Left lobe of liver (tissue), 2 donors: ENCODE measurements around the gene TIE1. TPM values are rescaled to one million over a fixed set of nuclear protein-coding genes. Genes with fewer than 3 reads are reported as not detected.

Experiments
- ATAC-seq: fragments of 200-7000 bp; cut with Tn5 transposase; one replicate; pipeline ENCODE4 v1.9.1; 2020; ENCODE audit warnings: mild to moderate bottlenecking, moderate library complexity
- DNase-seq: peaks from one replicate; pipeline ENCODE4 v3.0.0-alpha.2; 2020; ENCODE audit warnings: low spot score
- total RNA-seq: library from RNA; stranded (reverse); gene quantifications from one replicate; pipeline ENCODE4 v1.2.1, GENCODE V29; 2021
- donor health status: DM: no; HTN: no; CAD: no; lungs with moderate emphysema.
- donor health status: DM: no; HTN: yes; CAD: no.

The TIE1 gene
- total RNA-seq, 1 donor from 2014 or later: 8.5 TPM

DNA sequence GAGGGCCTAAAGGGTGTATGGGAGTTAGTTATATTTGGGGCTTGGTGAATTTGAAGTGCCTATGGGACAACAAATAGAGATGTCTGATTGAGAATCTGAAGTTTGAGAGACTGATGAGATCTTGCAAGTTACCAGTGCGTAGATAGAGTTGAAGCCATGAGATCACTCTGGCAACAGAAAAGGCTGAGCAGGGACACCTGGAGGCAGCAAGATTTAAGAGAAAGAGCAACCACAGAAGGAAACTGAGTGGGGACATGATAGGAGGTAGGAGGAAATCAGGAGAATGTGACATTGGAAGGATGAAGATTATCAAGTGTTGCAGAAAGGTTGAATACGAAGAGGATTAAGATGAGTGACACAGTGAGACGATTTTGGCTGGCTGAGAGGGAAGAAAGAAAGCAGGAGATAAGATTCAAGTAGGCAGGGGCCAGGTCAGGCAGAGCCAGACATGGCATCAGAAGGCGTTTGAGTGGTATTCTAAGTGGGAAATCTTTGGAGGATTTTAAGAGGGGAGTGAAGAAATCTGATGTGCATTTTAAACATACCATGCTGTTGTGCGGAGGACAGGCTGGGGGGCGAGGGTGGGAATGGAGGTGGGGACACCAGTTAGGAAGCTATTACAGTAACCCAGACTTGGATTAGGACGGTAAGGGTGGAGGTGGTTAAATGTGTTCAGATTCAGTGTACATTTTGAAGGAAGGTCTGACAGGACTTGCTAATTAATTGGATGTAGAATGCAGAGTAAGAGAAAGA lies 33.8 kb downstream of the TIE1 start:
- ATAC-seq: peak; percentile 82
- DNase-seq: no peak

DNA sequence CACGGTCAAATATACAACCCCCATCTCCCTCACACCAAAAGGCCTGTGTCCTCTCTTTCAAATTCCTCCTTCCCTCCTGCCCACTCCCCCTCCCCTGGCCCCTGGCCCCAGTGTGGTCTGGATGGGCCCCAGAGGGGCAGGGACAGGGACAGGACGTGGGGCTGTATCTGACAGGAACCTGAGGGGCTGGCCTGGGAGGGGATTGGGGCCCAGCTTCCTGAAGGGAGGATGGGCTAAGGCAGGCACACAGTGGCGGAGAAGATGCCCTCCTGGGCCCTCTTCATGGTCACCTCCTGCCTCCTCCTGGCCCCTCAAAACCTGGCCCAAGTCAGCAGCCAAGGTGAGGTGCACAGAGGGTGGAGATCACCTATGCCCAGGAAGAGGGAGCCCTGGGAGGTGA lies 36.8 kb downstream of the TIE1 start, which contains the start of gene MPL:
TSS of gene MPL (plus strand) at position 231 of the 400 bp plus-strand sequence. CDS start at position 262, 31 bp downstream.
- no peak for ATAC-seq

DNA sequence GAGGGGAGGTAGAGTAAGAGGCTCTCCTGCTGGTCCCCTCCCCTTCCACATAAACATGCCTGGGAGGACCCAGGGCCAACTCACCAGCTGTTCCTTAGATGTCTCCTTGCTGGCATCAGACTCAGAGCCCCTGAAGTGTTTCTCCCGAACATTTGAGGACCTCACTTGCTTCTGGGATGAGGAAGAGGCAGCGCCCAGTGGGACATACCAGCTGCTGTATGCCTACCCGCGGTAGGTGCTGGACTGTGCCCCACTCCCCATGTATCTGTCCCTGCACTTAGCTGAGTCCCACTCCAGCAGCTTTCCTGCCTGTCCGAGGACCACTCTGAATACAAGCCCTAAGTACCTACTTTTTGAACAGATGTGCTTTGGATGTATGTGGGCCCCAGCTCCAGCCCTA lies 37.2 kb downstream of the TIE1 start:
- ATAC-seq (no peak), DNase-seq (no peak)

More for the DNA sequence above, 36.8 kb downstream of the TIE1 start, which contains the start of gene MPL:
- no peak for DNase-seq

DNA sequence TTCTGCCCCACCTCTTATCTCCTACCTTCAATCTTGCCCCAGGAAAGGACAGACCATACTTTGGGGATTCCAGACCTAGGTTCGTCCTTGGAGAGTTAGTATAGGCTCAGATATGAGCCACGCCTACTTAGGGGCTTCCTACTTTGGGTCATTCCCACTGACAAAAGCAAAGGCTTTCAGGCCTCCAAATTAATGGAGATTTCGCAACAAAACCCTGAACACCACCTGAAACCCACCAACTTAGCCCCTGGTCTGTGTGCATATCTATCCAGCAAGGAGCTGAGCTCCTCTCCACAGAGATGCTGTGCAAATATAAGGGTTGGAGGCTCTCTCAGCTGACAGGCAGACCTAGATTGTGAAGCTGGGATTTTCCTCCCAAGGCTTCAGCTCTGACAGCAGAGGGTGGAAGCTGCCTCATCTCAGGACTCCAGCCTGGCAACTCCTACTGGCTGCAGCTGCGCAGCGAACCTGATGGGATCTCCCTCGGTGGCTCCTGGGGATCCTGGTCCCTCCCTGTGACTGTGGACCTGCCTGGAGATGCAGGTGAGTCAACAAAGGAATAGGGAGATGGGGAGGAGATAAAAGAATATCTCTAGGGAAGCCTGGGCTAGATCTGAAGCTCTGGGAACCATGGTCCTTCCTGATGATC lies 38.9 kb downstream of the TIE1 start:
- DNase-seq (no peak), ATAC-seq (no peak)

DNA sequence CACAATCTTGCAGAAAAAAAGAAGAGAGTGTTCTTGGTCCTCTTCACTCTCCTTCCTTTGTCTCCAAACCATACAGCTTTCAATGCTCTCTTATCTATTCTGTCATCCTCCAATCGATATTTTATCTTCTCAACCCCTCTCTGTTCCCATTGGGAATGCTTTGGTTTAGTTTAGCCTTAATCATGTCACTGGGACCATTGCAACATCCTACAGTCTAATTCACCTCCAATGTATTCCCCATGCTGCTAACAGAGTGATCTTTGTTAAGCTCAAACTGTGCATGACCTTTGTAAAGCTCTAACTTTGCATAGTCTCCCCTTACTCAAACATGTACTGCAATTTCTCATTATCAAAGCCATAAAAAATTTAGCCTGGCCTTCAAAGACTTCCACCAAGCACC lies 39.8 kb downstream of the TIE1 start:
- DNase-seq: no peak
- ATAC-seq: no peak

DNA sequence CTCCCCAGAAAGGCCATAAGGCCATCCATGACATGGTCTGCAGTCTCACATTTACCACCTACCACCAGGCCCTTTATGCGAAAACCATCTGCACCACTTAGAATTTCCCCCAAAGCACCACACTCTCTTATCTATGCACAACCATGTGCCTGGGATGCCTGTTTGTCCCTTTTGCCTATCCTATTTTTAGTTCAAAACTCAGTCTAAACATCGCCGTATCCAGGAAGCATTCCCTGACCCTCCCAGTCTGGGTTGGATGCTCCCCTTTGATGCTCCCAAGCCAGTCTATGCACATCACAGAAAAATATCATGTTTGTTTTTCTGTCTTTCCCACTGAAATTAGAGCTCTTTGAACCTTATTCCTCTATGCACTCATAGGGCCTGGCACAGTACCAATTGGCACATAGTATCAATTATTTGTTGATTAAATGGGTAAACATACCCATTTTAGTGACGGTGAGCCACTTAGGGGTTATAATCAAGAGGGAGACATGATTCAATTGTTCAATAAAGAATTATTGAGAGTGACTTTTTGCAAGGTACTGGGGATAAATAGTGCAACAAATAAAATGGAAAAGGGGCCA lies 43.6 kb downstream of the TIE1 start:
- no peak for ATAC-seq
- no peak for DNase-seq

DNA sequence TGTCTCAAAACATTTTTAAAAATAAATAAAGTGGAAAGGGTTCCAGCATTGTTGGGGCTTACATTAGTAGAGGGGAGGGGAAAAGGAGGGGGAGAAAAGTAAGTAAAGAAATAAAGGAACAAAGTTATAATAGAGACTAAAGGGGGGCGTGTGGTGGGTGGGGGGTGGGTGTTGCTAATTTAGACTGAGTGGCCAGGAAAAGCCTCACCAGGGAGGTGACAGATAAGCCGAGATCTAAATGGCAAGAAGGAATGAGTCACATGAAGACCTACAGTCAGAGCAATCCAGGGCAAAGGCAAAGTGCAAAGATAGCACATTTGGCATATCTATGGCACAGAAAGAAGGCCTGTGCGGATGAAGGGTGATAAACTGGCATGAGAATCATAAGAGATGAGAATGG lies 44.3 kb downstream of the TIE1 start:
- DNase-seq: no peak
- no peak for ATAC-seq

DNA sequence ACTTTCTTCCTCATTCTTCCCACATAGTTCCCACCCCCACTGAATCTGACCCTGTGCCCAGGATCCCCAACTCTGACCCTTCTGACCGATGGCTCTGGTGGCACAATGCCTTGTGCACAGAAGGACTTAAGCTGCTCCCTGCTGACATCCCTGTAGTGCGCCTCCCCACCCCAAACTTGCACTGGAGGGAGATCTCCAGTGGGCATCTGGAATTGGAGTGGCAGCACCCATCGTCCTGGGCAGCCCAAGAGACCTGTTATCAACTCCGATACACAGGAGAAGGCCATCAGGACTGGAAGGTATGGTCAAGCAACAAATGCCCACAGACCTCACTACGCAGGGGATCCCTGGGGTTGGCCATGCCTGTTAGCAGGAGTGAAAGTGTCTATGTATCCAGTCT lies 45.9 kb downstream of the TIE1 start:
- ATAC-seq (no peak), DNase-seq (no peak)

DNA sequence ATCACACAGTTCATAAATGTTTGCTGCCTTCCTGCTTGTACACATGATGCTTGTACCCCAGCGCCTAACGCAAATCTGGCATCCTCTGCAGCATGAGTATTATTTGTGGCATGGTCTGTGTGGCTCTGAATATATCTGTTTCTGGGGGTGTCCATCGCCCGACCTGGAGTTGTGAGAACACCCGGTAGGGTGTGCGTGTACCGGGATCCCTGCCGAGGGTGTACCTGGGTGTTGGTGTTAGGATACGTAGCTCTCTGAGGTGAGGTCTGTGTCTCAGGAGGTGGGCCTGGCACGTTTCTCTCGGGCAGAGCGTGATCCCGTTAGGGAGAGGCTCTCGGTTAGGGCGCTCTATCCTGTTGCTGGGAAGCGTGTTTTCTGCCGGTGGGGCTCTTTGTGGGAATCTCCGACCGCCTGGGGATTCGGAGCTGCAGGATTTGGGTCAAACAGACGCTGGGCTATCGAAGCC lies 47.6 kb downstream of the TIE1 start:
- no peak for DNase-seq

DNA sequence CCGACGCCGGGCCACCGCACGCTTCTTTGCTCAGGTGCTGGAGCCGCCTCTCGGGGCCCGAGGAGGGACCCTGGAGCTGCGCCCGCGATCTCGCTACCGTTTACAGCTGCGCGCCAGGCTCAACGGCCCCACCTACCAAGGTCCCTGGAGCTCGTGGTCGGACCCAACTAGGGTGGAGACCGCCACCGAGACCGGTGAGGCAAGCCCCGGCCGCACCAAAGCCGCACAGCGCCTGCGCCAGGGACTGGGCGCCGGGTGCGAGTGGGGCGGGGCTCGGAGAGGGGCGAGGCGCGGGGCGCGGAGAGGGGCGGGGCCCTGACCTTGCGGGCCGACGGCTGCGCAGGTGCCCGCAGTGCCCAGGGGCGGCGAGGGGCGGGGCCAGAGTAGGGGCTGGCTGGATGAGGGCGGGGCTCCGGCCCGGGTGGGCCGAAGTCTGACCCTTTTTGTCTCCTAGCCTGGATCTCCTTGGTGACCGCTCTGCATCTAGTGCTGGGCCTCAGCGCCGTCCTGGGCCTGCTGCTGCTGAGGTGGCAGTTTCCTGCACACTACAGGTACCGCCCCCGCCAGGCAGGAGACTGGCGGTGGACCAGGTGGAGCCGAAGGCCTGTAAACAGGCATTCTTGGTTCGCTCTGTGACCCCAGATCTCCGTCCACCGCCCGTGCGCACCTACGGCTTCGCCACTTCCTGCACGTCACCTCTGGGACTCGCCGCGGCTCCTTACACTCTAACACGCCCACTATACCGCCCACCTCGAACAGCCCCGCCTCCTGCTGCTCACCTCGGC lies 48.2 kb downstream of the TIE1 start:
- ATAC-seq: peak; percentile 94
- peak; percentile 96 for DNase-seq

More for the DNA sequence above, 47.6 kb downstream of the TIE1 start:
- ATAC-seq: peak; percentile 17

DNA sequence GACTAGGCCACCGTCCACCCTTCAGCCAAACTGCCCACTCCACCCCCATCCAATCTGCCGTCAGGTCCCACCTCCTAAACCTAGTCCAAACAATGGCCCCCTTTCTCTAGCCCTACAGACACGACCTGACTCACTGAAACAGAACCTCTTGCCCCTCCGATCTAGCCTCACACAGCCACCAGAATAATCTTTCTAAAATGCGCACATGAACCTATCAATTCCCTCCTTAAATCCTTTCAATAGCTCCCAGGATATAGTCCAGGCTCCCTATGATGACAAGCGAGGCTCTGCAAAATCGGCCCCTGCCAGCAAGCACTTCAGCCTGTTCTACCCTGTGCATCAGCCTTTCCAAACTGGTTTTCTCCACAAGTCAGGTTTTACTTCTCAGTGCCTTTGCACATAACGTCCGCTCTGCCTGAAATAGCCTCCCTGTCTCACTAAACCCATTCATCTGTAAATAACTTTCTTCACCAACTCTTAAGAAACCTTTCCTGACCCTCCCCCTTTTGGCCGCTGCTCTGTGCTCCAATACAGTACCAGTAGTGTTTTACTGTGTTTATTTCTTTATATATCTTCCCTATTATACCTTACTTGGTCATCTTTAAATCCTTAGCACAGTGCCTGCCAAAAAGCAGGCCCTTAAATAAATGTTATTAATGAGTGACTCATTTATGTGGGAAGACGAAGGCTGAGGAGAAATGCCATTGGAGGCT lies 49.0 kb downstream of the TIE1 start:
- DNase-seq: no peak

DNA sequence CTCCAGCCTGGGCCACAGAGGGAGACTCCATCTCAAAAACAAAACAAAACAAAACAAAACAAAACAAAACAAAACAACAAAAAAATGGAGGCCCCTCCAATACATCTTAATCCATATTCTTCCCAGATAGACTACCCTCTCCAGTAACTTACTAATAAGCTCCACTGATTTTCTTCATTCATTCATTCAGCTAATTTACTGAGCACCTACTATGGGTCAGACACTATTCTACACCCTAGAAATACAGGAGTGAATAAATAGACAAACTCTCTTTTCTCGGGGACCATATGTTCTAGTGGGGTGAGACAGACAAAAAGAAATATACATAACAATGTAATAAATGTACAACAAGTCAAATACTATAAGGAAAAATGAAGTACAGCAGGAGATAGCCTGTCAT lies 50.2 kb downstream of the TIE1 start:
- no peak for ATAC-seq
- DNase-seq: no peak

More for the DNA sequence above, 49.0 kb downstream of the TIE1 start:
- no peak for ATAC-seq

DNA sequence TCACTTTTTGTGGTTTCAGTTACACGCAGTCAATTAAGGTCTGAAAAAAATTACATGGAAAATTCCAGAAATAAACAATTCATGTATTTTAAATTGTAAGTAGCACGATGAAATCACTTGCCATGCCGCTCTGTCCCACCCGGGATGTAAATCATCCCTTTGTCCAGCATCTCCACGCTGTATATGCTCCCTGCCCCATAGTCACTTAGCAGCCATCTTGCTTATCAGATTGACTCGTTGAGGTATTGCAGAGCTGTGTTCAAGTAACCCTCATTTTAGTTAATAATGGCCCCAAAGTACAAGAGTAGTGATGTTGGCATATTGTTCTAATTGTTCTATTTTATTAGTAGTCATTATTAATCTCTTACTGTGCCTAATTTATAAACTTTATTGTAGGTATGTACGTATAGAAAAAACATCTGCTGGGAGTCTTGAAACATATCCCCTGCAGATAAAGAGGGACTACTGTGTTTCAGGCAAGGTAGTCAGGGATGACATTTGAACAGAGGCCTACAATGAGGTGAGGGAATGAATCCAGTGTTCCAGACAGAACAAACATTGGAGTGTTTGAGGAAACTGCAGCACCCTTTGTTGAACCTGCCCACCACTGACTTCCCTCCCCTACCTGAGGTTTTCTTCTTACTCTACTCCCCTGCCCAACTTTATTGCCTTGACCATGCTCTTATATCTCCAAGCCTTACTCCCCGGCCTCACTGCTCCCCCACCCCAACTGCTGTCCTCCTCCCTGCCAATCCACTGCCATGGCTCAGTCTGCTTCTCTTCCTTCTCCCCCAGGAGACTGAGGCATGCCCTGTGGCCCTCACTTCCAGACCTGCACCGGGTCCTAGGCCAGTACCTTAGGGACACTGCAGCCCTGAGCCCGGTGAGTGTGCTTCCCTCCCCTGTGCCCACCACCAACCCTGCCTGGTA lies 50.9 kb downstream of the TIE1 start:
- DNase-seq (no peak), ATAC-seq (no peak)

DNA sequence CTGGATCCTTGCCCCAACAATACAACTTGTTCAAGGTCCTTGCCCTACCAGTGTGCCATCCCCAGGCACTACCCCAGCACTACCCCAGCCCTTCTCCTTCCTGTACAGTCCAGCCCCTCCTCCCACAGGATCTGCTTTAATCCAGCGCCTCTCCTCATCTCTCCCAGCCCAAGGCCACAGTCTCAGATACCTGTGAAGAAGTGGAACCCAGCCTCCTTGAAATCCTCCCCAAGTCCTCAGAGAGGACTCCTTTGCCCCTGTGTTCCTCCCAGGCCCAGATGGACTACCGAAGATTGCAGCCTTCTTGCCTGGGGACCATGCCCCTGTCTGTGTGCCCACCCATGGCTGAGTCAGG lies 51.5 kb downstream of the TIE1 start:
- no peak for DNase-seq
- ATAC-seq: no peak

DNA sequence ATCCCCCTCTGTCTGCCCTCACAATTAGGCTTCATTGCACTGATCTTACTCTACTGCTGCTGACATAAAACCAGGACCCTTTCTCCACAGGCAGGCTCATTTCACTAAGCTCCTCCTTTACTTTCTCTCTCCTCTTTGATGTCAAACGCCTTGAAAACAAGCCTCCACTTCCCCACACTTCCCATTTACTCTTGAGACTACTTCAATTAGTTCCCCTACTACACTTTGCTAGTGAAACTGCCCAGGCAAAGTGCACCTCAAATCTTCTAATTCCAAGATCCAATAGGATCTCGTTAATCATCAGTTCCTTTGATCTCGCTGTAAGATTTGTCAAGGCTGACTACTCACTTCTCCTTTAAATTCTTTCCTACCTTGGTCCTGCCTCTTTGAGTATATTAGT lies 52.1 kb downstream of the TIE1 start:
- ATAC-seq (no peak), DNase-seq (no peak)

DNA sequence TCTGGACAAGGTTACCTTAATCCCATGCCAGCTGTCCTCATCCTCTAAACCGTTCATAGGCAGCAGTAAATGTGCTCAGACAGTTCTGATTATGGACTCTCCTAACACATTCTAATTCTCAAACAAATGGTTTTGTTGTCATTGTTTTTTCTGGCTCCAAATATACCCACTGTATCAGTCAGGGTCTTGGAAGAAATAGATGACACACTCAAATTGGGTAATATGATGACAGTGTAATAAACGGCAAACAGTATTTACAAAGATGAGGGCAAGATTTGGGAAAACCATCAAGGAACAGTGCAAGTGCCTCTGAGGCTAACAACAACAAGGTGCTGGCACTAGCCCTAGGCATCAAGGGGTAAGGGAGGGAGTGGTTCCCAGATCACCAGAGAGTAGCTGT lies 53.7 kb downstream of the TIE1 start:
- no peak for DNase-seq
- ATAC-seq: no peak

DNA sequence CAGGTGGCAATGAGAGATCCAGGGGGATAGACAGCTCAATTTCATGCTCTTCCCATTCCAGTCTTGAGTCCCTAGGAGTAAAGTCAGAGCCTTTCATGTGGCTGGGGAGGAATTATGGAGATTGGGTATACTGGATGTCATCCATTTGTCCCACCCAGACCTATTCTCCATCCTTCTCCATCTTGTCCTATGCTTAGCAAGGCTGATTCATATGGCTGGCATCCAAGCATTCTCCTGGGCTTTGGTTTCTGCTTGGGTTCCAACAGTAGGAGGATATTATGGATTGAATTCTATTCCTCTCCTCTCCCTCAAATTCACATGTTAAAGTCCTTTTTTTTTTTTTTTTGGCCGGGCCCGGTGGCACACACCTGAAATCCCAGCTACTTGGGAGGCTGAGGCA lies 54.2 kb downstream of the TIE1 start:
- ATAC-seq (no peak), DNase-seq (no peak)

DNA sequence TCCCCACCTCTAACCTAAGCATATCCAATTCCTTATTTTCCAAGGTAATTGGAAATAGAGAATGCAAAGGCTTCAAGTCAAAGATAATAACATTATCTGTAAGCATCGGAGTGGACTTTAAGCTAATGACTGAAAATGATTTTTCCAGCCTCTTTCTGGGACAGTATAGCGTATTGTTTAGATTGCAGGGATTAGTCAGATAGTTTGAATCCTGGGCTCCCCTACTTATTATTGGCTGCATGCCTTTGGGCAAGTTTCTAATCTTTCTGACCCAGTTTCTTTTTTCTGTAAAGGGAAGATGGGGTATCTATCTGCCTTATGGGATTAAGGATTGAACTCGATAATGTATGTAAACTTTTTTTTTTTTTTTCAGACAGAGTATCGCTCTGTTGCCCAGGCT lies 56.5 kb downstream of the TIE1 start:
- DNase-seq: no peak

DNA sequence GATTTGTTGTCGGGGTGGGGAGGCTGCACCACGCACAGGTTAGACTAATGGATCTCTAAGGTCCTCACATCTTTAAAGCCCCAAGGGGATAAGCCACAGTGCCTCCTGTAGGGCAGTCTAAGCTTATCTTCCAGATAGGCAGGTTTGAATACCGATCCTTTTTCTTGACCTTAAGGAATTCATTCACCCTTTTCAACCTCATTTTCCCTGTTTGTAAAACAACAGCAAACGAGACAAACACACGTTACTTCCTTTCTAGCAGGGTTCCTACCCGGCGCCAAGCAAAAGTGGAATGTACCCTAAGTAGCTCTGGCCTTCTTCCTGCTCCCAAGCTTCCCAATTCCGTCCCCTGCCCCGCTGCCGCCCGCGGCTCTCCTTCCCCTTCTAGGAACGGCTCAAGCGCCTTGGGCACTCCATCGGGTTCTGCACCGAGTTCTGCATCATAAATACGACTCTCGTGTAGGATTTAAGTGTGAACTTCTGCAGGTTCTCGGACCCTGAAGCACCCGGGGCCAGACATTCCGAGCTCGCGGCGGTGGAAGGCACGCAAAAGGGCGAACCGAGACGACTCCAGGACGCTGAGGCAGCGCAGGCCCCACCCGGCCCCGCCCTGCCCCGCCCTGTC lies 57.5 kb downstream of the TIE1 start:
- no peak for DNase-seq
- peak; percentile 56 for ATAC-seq

More for the DNA sequence above, 56.5 kb downstream of the TIE1 start:
- no peak for ATAC-seq
